Limb (tissue), 2 donors: Measurements from ENCODE around the gene MCRS1.

Source experiments
- DNase-seq, 2 donors: peaks; one replicate each; pipeline ENCODE4 v3.0.0-alpha.2; 2016; ENCODE audit errors: extremely low spot score in 2 of 2

MCRS1 gene

GRCh38 chr12:49582201-49582600 is 14.3 kb upstream of the MCRS1 start:
- DNase-seq: no peak

- DNase-seq: peak; percentile 69 to 82
These were observed 12.9 kb upstream of the MCRS1 start for GRCh38 chr12:49580572-49581535.

DNA sequence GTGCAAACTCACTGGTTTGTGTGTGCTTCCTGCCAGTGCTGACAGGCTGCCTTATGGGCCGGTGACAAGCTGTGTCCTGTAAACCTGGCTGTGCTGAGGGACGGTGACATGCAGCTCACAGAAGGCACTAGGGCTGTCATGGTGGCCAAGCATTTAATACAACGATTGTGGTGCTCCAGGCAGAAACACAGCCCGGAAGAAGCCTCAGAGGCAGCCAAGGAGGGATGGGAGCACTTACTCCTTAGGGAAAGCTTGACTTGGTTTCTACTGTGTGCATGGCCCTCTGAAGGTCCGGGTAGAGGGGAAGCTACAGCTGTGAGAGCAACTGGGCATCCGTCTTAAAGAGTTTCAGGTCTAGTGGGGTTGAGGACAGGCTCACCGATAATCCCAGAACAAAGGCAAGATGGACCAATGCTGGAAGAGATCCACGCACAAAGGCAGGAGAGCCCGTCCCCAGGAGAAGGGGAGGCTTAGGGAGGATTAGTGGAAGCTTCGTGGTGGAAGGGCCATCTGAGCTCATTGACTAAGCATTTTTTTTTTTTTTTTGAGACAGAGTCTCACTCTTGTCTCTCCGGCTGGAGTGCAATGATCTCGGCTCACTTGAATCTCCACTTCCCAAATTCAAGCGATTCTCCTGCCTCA is 10.7 kb upstream of the MCRS1 start:
- no peak for DNase-seq

GRCh38 chr12:49577589-49578315 is 9.8 kb upstream of the MCRS1 start:
- DNase-seq: no peak

GRCh38 chr12:49568442-49569162 is 660 bp upstream of the MCRS1 start:
- no peak for DNase-seq

- DNase-seq: no peak
These were observed 686 bp downstream of the MCRS1 start for GRCh38 chr12:49567302-49567610.

DNA sequence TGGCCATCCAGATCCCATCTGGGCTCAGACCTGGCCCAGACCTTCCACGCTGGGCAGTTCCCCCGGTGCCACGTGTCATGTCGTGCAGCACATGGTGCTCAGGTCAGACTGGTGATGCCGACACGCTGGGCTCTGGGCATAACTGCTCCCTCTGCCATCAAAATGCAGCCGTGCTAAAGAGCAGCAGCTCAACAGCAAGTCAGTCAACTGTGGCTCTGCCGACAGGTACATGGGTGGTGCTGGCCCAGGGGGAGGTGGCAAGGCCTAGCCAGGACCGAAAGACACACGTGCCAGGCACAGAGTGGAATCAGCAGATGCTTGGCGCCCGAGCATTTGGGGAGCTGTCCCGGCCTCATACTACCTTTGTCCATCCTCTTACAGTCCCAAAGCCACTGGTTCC is 1.6 kb downstream of the MCRS1 start:
- DNase-seq: no peak

DNA sequence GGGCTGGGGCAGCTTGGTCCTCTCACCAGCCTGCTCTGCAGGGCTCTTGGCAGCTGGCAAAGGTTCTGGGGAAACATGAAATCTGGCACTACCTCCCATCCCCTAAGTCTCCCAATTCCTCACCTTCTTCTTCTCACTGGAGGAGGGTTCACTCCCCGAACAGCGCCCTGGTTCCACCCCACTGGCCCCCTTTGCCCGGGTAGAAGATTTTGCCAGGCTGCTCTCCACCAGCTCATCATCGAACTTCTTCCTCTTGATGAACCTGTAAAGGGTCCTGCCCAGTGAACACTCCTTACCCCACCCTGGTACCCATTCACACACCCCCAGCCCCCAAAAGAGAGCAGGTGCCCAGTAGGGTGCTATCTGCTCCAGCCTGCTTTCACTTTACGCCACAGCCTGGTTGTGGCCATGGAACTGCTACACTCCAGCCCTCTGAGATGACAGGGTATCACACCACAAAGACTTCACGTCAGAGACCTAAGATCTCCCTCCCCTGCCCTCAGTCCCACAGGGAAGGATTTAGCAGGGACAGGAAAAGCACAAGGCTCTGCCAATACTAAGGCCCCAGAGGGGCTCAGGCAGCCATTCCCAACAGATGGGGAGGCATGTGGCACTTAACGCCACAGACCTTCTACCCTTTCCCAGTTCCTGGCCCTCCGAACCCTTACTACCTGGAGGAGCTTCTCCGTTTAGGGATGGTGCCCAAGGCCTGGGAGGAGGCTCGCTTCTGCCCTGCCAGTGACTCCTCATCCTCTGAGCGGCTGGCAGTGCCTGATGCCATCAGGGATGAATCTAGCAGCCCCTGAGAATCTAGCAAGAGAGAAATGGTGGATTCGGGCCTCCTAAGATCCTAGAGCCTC is 2.3 kb downstream of the MCRS1 start:
- DNase-seq: no peak

- DNase-seq: no peak
These were observed 3.1 kb downstream of the MCRS1 start for GRCh38 chr12:49564686-49565405.

- DNase-seq: no peak
These were observed 3.8 kb downstream of the MCRS1 start for GRCh38 chr12:49563951-49564685.

GRCh38 chr12:49562831-49563230 is 5.1 kb downstream of the MCRS1 start:
- no peak for DNase-seq

DNA sequence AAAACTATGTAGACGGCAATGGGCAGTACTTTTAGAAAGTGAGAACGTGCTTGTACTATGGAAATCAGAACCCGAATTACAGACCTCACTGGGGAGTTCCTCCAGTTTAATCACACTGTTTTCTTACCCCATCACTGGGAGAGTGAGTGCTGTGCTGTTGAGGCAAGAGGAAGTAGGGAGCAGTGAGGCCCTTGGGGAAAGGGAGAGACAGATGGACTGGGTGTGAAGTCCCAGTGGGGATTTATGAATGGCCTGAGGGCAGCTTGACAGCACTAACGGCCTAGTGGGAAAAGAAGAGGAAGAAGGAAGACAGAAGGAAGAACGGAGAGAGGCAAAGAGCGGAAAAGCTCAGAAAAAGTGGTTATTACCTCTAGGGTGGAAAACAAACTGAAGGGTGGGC is 5.7 kb downstream of the MCRS1 start:
- DNase-seq: no peak

DNA sequence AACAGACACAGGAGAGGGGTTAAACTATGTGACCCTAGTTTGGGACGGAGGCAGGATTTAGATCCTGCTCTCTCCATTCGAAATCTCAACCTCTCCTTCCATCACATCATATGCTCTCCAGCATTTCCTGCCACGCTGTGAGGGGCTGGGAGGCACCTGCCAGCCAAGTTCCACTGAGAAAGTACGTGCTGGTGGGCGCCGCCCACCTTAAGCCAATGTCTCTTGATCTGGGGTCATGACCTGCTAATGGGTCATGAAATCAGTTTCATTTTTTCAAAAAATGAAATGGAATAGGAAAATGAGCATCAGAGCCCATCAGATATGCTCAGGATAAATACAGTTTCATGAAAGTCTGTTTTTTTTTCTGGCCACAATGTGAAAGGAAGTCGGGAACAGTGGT is 7.2 kb downstream of the MCRS1 start:
- no peak for DNase-seq

DNA sequence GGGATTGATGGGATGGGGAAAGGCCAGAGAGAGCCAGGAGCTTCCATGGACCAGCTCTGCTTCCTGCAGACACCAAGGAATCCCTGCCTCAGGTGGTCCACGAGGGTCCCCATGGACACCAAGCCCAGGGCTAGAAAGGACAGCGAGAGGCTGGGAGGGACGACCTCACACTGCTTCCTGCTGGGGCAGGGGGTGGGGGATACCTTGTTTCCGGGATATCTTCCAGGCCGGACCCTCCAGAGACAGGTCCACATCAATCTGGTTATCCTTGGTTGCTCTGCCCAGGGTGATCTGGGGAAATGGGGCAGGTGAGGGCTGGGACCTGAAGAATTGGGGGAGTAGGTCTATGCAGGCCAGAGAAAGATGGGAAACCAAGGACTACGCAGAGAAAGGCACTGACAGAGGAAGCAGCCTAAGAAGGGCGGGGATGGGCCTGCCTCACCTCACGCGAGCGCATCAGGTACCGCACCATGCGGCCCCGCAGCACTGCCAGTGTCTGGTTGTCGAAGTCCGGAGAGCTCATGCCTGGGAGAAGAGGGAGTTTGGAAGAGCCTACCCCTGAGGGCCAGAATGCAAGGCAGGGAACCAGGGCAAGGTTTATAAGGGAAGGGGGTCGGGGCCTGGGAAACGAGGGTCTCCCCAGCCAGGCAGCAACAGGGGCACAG is 8.8 kb downstream of the MCRS1 start:
- DNase-seq: no peak

GRCh38 chr12:49558526-49558925 is 9.4 kb downstream of the MCRS1 start:
- DNase-seq: no peak

GRCh38 chr12:49557917-49558215 is 10.1 kb downstream of the MCRS1 start:
- DNase-seq: no peak

GRCh38 chr12:49557187-49557916 is 10.6 kb downstream of the MCRS1 start:
- DNase-seq: no peak
